Stimulated activated CD4-positive, alpha-beta T cell treated with anti-CD3 and anti-CD28 coated beads, Interleukin-1b, Interleukin-23, amount 100 ng/mL, for 1 hour (primary cell): ENCODE data around the gene PRKAG2.

ENCODE experiments used
- DNase-seq, 2 donors: peaks; one replicate each; pipeline ENCODE4 v3.0.0-alpha.2; 2020; ENCODE audit warnings: low read depth in 2 of 2

Gene PRKAG2

DNA sequence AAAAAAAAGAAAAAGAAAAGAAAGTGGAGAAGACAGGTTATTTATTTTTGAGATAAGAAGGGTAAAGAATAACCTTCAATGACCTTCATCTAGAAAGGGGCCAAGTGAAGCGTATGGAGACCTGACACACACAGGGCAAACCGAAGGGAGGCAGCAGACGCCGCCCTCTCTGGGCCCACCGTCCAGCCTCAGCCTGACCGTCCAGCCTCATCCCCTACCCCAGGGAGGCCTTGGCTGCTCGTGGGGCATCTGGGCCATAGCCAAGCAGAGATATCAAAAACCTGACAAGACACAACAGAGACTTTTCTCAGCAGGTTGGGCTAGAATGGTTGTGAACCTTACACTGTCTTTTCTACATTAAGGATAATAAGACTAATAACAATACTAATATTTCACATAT lies 10.9 kb downstream of the PRKAG2 start:
- no peak for DNase-seq

DNA sequence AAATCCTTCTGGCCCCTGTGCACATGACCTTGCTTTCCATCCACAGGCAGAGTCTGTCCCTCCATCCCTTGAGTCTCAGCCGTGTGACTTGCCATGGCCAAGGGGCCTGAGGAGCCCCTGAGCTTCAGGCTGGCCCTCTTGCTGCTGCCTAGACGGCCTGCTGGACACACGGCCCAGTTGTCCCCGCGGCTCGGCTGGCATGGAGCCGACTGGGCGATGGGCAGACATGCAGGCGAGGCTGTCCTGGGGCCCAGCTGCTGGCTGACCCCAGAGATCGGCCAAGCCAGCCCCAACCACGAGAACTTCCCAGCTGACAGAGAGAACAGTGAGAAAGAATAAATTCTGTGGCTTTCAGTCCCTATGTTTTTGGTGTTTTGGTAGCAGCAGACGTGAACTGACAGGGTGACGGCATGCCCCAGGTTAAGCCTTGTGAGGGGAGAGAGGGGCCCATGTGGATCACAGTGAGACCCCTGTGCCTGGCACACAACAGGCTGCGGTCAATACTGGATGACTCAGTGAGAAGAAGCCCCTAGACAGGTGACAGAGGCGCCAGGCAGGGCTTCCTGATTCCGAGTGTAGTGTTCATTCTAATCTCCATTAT lies 11.7 kb downstream of the PRKAG2 start:
- no peak for DNase-seq

DNA sequence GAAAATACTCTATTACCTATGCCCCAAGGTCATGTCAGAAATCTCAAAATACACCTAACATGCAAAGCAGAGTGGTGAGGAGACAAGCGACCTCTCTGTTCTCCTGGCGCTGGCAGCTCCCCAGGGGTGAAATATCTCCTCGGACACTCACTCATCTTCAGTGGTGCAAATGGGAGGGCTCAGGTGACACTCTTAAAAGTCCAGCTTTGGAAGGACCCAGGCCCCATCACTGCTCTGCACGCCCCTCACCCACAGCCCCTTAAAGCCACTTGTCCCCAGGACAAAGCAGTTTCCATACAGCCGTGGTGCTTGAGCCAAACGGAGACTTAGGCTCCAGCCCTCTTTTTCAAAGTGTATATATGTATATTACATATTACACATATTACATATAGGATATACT lies 12.4 kb downstream of the PRKAG2 start:
- no peak for DNase-seq

DNA sequence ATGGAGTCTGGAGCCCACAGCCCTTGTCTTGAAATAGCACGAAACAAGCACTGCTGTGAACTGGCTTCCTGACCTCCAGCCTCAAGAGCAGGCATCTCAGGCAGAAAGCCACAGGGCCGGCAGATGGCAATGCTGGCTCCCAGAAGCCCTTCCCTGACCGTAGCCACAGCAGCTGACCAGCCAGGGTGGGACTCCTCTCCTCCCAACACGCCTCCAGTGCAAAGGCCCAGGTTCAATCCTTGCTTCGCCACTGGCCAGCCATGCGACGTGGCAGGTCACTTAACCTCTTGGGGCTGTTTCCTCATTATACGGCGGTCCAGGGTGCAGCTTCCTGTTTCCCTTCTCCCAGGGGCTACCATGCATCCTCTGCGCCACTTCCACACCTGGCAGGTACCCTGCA lies 12.8 kb downstream of the PRKAG2 start:
- DNase-seq, result no peak

DNA sequence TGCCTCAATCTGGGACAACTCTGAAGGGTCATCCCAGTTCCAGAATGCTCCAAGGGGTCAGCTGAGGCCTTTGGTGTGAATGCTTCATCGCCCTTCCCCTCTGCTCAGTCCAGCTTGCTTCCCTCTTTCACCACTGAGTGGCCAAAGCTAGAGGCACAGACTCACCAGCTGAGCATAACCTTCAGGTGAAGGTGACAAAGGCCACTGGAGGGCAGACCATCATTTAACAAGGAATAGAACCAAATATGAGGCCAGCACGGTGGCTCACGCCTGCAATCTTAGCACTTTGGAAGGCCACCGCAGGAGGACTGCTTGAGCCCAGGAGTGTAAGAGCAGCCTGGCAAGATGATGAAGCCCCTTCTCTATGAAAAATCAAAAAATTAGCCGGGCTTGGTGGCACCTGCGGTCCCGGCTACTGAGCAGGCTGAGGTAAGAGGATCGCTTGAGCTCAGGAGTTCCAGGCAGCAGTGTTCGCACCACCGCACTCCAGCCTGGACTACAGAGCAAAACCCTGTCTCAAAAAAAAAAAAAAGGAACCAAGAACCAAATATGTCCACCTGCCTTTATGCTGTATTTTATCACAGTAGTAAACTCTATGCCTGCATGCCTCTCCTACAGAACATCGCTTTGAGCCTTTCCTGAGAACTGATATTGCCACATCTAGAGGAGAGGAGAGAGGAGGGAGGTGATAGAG lies 13.4 kb downstream of the PRKAG2 start:
- no peak for DNase-seq

DNA sequence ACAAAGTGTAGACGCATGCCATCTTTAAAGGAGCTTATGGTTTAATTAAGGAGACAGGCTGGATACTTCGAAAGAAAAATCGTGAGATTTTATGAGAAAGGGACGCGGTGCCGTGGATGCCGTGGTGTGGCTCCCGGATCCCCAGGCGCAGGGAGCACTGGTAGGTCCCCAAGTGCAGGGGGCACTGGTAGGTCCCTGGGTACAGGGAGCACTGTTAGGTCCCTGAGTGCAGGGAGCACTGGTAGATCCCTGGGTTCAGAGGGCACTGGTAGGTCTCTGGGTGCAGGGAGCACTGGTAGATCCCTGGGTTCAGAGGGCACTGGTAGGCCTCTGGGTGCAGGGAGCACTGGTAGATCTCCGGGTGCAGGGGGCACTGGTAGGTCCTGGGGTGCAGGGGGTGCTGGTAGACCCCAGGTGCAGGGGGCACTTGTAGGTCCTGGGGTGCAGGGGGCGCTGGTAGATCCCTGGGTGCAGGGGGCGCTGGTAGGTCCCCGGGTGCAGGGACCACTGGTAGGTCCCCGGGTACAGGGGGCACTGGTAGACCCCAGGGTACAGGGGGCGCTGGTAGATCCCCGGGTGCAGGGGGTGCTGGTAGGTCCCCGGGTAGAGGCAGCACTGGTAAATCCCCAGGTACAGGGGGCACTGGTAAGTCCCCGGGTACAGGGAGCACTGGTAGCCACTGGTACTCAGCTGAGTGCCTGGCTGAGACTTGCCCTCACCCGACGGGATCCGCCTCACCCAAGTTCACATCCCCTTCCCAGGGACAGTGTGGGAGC lies 14.1 kb downstream of the PRKAG2 start:
- DNase-seq, result no peak

DNA sequence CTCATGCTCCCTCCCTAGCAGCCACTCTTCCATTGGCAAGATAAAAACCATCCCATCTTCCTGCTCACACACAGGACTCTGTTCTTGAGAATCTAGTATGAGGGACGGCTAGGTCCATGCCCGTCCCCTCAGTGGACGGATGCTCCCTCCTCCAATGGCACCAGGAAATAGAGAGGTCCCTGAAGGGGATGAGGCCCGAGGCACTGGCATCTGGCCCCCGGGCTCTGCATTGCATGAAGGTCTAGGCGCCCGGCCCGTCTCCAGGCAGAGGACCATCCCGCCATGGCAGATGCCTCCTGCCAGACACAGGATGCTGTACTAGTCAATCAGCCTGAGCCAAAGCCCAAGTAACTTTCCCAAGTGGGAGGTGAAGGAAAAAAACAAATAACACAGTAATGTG lies 15.0 kb downstream of the PRKAG2 start:
- no peak for DNase-seq

DNA sequence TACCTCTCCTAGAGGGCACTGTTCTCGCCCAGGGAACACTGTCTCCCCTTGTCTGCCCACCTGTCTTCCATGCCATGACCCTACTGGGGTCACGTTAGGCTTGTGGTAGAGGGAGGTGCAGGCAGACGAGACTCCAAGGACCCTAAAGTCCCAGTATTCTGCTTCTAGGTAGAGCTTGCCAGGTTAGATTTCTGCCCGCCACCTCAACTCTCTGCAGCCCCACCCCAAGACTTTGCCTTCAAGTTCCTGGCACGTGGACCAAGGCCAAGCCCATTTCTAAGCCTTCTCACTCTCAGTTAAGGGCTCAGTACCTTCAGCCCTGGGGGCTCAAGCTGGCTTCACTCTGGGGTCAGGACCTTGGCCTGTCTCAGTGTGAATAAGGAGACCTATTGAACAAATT lies 16.1 kb downstream of the PRKAG2 start:
- DNase-seq, result no peak

DNA sequence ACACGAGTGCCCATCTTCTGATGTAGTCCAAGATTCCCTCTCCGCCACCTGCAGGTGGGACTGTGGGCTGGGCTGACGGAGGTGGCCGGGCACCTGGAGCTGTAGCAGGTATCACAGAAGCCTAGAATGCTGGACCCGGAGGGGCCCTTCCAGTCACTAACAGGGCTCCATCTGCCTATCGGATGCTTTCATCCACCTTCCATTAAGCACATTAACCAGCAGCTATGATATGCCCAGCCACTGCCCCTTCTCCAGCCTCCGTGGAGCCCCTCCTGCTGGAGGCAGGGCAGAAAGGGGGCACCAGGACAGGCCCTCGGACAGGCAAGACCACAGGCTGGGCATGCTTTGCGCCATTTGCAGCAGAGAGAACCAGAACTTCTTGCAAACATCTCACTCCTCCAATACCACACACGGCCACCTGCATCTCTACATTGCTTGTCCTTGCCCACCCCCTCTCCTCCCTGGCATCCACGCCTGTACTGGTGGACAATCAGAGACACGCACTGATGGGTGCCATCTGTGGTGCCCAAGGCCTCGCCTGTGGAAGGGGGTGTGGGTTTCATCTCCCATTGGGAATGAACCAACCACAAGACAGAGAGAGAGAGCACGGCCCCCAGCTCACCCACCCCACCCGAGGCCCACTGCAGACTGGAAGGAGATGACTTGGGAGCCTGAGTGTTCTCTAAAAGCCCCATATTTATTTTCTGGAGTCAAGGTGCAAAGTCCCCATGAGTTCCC lies 16.8 kb downstream of the PRKAG2 start:
- no peak for DNase-seq

DNA sequence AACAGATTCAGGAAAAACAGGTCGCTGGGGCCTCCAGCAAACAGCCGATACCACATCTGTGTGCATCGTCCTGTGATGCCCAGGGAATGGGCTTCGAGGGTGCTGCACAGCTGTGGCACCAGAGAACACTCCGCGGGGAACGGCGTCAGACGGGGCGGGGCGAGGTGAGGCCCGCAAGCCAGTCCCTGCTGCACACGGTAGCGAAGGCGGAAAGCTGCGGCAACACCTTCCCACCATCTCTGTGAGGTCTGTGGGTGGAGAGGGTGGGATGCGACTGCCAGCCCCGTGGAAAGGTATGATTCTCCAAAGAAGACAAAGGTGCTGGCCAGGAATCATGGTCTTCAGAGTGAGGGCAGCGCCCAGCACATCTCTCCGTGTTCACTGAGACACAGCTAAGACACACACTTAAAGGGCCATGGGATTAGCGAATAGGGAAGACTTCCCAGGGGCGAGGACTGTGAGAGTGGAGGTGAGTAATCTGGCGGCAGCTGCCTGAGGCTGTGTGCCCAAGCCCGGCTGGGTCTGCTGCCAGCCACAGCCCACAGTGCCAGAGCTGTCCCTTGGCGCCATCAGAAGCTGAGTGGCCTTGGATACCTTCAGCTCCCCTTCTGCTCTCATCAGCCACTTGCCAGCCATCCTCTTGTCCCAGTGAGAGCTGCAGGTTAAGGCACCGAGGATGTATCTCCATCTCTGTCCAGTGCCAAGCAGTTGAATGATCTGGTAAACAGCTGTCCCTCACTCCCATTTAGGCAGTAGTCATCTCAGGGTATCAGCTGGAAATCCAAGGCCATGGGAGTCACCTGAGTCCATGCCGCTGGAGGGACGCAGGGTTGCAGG lies 17.6 kb downstream of the PRKAG2 start:
- no peak for DNase-seq

DNA sequence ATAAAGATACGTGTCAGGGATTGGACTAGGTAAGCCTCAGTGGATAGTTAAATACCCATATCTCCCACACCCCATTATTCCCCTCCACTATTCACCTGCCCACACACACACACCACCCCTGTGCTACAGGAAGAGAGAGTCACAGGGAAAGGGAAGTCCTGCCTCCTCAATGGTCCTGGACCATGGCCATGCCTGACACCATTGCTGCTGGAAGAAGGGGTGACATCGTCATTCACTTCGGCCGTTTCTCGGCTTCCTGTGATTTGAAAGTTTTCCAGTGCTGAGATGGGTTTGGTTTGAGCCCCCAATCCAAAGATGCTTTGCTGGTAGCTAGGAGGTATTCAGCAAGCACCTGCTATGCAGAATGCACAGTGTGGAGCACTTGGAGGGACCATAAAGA lies 18.5 kb downstream of the PRKAG2 start:
- no peak for DNase-seq

DNA sequence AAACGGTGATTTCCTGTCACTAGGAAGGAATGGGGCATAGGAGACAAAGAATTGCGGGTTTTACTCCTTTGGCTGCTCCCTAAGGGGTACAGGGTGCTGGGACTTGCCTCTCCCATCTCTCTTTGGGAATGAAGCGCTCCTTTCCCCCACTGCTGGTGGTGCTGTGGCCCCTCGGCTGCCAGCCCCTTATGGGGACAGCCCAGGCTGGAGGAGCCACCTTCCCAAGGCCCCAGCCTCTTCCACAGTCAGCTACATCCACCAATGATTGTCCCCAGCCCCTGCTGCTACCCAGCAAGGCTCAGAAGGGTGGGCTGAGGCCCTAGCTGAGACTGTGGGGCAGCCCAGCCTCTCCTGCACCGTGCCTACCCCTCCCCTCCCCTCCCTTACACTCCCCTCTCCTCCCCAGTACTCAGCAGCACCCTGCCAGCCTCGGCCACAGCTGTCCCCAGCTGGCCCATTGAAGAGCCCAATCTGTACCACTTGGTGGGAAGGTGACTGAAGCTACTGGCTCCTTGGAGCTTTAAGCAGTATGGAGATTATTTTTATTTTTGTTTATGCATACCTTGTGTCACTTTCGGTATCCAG lies 19.0 kb downstream of the PRKAG2 start:
- no peak for DNase-seq

DNA sequence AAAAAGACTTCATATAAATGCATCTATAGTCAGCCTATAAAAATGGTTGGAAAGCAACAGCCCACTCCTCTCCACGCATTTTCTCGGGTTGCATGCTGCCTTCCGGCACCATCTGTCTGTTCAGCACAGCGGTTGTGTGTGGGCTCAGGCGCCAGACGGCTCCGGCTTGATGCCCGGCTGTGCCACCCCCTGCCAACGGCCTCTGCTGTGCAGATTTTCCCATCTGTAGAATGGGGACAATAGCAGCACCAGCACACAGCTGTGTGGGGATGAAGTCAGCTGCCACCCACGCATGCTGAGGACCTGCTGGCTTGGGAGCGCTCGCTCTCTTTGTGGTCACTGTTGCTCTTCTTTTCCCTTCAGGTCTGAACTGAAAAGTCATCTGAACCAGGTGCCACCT lies 19.5 kb downstream of the PRKAG2 start:
- DNase-seq, result no peak

DNA sequence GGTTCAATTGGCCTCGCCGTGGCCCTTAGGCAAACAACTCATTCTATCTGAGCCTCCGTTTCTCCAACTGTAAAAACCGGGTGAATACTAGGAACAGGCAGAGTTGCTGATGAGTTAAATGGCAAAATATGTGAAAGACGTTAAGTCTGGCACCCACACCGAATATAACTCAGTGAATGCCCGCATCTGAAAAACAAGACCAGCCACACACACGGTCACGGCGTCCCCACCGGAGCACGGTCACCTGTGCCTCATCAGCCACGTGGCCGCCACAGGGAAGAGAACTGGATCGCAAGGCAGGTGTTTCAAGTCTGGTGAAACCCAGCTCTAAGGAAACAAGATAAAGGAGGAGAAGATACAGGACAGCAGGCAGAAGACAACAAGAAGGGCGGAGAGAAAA lies 20.4 kb downstream of the PRKAG2 start:
- DNase-seq, result no peak

DNA sequence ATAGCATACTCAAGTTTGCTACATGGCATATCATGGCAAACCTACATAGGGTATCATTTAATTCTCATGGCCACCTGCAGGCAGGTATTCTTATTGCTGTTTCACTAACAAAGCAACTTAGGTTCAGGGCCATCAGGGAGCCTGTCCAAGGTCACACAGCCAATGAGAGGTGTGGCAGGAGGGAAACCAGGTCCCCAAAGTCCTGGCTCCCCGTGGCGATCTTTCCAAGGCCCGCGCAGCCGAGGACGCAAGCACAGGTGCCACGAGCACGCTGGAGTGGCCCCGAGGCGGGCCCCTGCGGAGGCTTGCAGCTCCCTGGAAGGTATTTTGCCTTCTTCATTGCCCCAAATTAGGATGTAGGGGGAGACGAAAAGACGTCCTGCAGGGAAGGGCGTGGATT lies 20.8 kb downstream of the PRKAG2 start:
- DNase-seq, result no peak

DNA sequence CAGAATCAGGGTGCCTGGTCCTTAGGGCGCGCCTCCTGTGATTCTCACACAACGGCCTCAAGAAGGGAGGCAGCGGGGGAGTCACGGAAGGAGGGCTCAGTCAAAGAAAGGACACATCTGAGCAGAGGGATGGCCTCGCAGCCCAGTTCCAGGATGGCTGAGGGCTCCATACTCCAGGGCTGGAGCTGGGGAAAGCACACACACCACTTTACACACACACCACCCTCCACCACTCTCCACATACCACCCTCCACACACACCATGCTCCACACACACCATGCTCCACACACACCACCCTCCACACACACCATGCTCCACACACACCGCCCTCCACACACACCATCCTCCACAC lies 22.2 kb downstream of the PRKAG2 start:
- no peak for DNase-seq

DNA sequence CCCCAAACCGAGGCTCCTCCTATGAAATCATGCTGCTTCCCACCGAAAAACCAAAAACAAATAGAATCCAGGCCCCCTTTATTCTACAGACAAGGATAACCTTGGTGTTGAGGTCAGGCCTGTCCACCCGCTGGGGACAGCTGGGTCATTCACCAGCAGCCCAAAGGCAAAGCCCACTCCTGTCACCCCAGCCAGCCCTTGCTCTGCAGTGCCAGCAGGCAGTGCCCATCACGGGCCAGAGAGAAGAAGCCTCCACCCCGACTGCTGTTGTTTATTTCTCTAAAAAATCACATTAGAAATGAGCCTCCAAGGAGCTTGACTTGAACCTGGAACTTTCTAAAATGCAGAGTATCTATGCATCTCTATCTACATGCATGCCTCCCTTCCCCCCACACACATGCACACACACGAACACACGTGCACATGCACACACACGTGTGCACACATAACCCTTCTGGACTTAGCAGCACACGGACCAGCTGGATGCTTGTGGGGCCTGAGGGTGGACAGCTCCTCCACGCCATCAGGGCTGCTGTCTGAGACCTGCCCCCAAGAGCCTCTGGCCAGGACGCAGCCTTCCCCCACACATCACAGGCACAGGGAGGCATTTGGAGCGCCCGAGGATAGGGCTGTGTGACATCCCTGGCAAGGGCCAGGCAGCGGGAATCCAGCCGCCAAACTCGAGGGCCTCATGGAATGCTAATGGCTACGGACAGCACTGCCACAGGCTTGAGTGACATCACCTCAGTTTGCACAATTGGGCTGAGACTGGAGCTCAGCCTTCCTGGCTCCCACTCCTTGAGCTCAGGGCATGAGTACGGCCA lies 22.8 kb downstream of the PRKAG2 start:
- DNase-seq, result no peak

DNA sequence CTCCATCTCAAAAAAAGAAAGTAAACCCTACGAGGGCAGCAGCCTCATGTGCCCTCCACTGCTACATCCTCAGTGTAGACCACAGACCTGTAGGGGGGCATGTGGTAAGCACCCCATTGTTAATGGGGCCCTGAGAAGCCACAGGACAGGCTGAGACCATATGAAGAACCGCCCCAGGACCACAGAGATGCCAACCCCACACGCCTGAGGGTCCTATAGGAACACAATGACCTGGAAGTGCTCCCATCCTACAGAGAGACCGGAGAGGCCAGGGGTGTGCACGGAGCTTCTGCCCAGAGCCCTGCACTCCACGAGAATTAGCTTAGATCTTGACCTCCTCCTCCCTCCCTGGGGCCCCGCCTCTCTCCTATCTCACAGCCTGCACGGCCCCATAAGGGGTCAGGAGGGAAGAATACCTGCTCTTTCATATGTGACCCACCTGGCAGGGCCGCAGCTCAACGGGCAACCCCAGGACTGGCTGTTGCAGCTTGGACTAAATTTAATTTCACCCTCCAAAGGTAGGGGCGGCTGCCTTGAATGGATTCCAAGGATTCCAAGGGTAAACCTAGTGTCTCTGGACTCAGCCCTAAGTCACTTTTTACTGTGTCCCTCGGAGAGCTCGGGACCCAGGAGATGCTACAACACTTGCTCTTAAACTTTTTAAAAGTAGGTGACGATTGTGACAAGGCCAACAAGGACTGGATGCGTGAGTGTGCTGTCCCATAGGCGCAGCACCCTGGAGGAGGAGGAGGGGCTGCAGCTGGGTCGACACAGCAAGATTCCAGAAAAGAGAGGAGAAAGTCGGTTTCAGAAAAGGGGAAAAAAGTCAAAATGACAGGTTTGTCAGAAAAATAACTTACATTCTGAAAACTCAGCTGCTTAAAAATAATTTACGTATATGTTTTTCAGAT lies 24.2 kb downstream of the PRKAG2 start:
- no peak for DNase-seq

DNA sequence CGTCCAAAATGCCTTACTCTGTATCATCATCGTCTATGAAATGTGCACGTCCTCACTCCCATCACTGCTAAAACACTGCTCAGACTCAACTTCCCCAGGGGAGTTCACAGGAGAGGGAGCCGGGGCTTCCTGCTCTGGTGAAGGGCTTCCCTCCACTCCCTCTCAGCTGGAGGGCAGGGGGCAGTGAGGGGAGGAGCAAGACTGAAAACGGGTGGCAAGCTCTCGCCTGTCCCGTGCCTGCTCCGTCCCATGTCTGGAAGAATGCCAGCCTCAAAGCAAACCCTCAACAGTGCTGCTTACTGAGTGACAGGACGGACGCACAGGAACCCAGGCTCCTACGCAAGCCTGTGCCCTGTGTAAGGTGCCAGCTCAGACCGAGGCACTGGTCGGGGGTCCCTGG lies 25.1 kb downstream of the PRKAG2 start:
- DNase-seq, result no peak
